ENCODE results near the gene ZNF362.

ZNF362 gene

GRCh38 chr1:33275706-33276572 lies 19.6 kb downstream of the ZNF362 start:
- TF ChIP-seq CTCF (IDR thresholded peaks at IDR 0.05; ENCODE audit: insufficient read depth, missing control alignments) = no peak
- no peak for FAIRE-seq
- DNase-seq (ENCODE audit: insufficient read length, low spot score) = no peak

- DNase-seq (ENCODE audit: insufficient read length, low spot score) (no peak), FAIRE-seq (no peak)
- TF ChIP-seq CTCF (IDR thresholded peaks at IDR 0.05; ENCODE audit: insufficient read depth, missing control alignments) = no peak
These were observed 20.4 kb downstream of the ZNF362 start for GRCh38 chr1:33276573-33277298.

- DNase-seq (ENCODE audit: insufficient read length, low spot score) (no peak), FAIRE-seq (no peak)
- no peak for TF ChIP-seq CTCF (IDR thresholded peaks at IDR 0.05; ENCODE audit: insufficient read depth, missing control alignments)
These were observed 21.3 kb downstream of the ZNF362 start for GRCh38 chr1:33277488-33278084.

- no peak for DNase-seq (ENCODE audit: insufficient read length, low spot score)
- no peak for FAIRE-seq
- no peak for TF ChIP-seq CTCF (IDR thresholded peaks at IDR 0.05; ENCODE audit: insufficient read depth, missing control alignments)
These were observed 23.9 kb downstream of the ZNF362 start for GRCh38 chr1:33280091-33280661.

- DNase-seq (ENCODE audit: insufficient read length, low spot score) = no peak
- no peak for FAIRE-seq
- no peak for TF ChIP-seq CTCF (IDR thresholded peaks at IDR 0.05; ENCODE audit: insufficient read depth, missing control alignments)
These were observed 25.4 kb downstream of the ZNF362 start for GRCh38 chr1:33281554-33282303.

- no peak for FAIRE-seq
- TF ChIP-seq CTCF (IDR thresholded peaks at IDR 0.05; ENCODE audit: insufficient read depth, missing control alignments) = no peak
- DNase-seq (ENCODE audit: insufficient read length, low spot score) = no peak
These were observed 26.5 kb downstream of the ZNF362 start for GRCh38 chr1:33282791-33283190.
